HG03135 (cell line): ENCODE results near the gene TREX2.
"Not testable (repeated sequence)": the region's sequence is repeated elsewhere in the genome, so short reads cannot be mapped to it uniquely, and the experiment has no call there.

Source experiments
- ATAC-seq: cut with Tn5 transposase; IDR thresholded peaks from one replicate; pipeline ENCODE4 v1.9.1; 2021; ENCODE audit warnings: mild to moderate bottlenecking, moderate library complexity; ENCODE audit not compliant: unreplicated experiment

TREX2 gene

DNA sequence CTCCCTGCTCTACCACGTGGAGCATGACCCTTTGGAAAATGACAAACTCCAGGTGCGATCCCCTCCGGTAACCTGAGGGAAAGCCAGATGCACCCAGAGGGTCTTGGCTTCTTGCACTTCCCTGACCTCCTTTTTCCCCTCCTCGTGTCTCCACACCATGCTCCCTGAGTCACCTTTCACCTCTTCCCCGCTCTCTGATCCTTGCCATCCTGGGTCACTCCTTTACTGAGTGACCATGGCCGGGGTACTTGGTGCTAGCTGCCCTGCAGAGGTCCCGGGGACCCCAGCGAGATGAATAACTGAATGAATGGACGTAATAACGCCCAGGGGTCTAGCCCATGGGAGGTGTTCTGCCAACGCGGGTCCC, 35.0 kb downstream of the TREX2 start:
- no peak for ATAC-seq

DNA sequence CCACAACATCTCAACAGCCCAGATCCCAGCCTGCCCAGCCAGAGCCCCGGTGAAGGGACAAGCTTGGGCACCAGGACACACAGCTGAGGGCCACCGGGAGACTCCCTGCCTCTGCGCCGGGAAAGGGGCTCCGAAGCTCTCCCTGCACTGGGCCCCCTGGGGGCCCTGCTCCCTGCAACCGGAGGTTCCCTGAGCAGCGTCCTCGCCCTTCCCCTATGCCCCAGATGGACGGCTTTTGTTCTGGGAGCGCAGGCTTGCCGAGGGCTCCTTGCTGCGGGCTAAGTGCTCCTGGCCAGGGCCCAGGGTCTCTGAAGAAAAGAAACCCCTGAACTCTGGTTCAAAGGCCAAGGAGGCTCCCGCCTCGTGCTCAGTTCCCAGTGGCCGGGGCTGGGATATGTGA, 35.5 kb downstream of the TREX2 start:
- ATAC-seq = no peak

DNA sequence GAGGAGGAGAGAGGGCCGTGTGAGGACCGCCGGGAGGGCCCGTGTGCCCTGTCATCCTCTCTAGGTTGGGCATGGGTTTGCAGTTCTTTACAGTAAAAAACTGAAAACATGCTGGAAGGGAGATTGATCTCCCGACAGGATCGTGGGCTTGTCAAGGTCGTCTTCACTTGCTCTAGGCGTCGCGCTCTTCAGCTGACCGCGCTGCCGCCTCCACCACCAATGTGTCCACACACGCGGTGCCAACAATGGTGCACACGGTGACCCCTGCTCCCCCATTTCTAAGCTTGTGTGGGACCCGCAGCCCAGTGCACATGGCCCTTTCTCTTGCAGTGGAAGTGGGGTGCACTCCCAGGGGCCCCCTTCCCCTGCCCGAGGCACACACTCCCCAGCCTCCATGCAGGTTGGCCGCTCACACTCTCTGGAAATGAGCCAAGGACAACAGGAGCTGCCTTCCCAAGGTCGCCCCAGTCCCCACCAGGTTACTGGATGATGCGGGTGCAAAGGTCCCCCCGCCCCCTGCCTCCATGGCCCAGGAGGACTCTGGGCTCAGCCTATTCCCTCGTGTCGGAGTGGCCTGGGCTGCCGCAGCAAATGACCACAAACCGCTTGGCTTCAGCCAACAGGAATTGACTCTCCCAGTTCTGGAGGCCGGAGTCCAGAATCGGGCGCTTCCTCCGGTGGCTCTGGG, 36.3 kb downstream of the TREX2 start:
- ATAC-seq = no peak

DNA sequence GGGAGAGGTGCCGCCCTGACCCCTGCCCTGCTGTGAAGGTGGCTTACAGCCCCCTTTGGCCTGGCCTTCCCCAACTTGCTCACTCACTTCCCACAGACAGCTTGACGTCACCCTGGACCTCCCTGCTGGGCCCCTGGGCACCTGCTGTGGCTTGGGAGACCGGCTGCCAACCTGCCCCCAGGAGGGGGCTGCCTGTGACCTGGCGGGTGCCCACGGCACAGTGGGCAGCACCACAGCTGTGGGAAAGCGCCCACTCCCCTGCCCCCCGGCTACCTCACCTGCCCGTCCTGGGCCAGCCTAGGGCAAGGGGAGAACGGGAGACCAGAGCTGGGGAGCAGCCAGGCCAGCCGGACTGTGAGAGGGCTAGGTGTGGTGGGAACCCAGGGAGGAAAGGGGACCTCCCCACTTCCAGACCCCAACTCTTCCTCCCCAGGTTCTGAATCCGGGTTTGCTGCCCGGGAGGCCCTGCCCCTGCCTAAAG, 36.9 kb downstream of the TREX2 start:
- ATAC-seq = no peak

DNA sequence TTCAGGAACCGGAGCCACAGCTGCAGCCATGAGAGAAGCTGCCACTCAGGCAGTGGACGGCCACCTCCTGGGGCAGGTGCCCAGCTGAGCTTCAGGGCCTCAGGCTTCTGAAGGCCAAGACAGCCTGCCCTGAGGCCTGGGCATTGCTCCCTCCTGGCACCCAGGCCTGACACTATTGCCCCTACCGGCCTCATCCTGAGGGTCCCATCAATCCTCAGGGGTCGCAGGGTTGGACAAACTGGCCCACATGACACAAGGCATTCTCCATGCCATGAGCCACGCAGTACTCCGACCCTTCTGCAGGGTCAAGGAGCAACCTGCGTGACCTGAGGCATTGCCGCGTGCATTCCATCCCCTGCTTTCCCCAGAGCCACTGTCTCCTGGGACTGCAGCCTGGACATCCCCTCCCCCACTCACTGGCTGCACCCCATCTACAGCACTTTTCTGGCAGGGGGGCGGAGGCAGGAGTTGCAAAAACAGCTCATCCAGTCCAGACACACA, 37.6 kb downstream of the TREX2 start:
- ATAC-seq = no peak

DNA sequence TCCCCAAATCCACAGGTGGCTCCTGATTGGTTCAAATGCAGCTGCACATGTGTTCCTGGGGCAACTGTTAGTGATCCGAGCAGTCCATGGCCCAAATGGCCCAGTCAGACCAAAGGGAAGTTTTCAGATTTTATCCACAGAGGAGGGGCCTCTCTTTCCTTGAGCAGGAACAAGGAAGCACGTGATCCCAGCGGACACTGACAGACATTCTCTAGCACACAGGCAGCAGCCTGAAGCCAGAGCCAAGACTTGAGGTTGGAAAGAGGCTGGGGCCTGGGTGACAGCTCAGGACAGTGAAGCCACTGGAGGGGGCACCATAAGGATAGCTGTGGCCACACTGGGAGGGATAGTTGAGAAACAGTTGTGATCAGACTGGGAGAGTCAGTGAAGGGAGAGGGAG, 38.1 kb downstream of the TREX2 start:
- ATAC-seq = no peak

DNA sequence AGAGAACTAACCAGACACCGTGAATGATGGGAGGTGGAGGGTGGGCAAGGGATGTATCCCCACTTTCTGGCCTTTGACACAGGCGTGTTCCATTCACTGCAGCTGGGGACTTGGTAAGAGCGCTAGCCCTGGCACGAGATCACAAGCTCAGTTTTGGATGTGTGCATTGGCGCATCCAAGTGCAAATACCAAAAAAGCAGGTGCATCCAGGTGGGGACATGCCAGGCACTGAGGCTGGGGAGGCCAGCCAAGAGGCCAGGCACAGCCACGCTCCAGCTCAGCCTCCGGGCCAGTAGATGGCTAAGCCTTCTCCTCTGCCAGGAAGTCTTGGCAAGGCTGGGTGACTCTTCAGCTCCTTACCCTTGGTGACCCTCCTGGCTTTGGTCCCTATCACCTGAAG, 39.0 kb downstream of the TREX2 start:
- no peak for ATAC-seq

DNA sequence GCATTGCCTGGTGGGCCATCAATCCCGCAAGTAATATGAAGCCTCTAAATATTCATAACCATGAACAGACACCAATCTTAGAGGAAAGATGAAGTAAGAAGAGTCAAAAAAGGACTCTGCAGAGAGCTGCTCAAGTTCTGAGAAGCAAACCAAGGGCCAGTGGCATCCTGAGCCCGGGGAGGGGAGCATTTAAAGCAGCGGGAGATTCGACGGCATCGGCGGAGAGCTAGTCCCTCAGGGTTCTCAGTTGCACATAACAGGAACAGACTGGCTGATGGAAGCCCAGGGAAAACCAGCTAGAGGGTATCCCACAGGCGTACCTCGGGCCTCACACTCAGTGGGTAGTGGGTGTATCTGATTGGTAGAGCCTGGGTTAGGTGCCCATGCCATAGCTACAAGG, 39.8 kb downstream of the TREX2 start:
- no peak for ATAC-seq

DNA sequence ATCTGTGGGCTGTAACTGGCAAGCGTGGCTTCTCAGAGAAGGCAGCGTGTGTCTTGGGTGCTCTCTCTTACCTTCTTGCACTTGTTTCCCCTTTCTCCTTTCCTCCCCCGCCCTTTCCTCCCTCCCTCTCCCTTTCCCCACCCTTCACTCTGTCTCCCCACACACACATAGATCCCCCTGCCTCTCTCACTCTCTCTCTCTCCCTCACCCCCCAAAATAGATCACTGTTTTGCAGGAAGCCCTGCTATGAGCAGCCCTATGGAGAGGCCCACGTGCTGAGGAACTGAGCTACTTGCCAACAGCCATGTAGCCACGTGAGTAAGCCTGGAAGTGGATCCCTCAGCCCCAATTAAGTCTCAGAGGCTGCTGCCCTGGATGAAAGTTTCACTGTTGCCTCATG, 40.4 kb downstream of the TREX2 start:
- no peak for ATAC-seq

DNA sequence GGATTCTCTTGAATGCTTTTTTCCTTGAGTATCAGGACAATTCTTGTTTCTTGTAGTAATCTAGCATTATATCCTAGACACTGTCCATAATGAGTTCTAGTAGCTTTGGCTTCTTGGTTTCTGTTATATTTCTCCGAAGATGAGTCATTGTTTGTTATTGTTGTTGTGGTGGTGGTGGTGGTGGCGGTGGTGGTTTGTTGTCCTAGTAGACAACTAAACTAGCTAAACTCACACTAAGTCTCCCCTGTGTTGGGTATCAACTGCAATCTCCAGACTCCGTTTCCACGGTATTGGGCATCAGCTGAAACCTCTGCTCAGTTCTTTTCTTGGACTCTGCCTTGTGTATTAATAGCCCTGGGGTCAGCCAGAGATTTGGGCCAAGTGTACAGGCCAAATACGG, 41.5 kb downstream of the TREX2 start:
- not testable (repeated sequence) for ATAC-seq

DNA sequence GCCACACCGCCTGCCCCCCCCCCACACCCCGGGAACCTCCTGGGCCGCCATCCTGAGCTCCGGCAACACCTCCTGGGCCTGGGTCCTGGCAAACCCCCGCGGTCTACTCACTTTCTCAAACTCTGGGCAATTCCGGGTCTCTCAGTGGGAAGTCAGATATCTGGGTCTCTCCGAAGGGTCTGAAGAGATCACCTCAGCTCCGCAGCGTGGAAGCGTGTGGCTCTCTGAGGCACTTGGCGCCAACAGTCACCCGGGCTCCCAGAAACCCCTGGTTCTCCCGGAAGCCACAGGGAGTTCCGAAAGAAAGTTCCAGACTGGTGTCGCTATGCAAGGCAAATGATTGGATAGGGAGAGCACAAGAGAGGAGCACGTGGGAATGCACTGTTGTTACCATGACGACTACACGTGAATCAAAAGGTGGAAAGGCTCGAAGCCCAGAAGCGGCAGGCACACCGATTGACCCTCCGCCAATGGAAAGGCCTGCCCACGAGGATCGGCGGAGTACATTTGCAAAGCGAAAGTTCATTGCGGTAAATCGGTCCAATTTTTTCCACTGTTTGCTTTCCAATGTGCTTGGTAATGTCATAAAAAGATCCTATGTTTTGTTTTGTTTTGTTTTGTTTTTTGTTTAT, 44.6 kb downstream of the TREX2 start, which contains the start of gene PNMA6E:
Gene PNMA6E, minus strand, starts transcription at position 218 of the 632 bp plus-strand sequence. CDS start 2,501 bp downstream, outside the sequence.
- ATAC-seq = no peak

DNA sequence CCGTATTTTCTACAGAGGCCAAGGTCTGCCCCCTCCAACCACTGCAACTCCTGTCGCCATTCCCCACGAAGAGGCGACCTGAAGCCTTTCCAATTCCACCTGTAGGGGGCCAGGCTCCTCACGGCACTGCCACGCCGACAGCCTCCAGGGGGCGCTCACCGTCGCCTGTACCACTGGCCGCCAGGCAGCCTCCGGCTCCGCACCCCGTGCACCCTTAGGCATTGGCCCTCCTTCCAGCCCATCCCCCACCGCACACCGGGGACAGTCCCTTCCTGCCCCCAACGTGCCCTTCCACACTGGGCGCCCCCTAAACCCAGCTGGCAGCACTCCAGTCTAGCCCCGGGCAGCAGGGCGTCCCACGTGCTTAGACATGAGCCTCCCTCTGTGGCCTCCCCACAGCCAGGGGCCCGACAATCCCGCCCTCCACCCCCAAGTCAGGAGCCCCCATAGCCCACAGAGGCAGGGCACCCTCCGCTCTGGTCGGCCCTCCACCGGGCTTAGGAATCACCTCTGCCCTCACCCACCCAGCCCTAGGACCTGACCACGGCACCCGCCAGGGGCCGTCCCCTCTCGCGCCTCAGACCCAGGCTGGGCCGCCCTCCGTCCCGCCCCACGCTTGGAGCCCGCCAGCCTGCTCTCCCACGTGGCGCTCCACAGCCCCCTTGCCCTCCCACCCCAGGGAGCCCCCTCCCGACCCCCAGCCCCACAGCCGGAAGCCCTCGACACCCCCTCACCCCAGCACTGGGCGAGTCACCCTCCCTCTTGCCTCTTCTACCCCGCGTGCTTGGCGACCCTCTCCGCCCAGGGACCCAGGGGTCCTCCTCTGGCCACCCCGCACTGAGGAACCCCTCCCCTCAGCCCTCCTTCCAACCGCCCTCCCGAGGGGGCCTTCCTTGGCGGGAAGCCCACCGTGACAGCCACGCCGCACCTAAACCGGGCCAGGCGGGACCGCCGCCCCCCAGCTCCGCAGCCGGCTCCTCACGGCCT, 45.4 kb downstream of the TREX2 start:
- peak; percentile 58 for ATAC-seq

DNA sequence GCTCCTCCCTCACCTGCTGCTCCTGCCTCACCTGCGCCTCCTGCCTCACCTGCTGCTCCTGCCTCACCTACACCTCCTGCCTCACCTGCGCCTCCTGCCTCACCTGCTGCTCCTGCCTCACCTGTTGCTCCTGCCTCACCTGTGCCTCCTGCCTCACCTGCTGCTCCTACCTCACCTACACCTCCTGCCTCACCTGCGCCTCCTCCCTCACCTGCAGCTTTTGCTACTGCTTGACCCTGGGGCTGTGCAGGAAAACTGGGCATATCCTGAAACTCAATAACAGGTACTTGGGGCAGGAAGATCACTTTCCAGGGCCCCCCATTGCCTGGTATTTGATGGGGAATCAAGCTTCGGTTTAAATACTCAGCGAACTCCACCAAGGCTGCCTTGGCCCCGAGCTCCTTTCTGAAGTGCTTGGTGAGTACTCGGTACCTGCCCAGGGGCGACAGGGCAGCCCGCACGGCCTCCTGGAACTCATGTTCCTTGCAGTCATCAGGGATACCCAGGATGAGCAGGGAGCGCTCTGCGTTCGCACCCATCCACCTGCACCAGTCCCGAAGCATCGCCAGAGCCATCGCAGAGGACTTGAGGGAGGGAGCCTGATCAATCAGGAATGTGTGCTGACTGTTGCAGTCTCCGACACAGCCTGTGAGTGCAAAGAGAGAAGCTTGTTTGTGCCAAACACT, 47.4 kb downstream of the TREX2 start:
- no peak for ATAC-seq

DNA sequence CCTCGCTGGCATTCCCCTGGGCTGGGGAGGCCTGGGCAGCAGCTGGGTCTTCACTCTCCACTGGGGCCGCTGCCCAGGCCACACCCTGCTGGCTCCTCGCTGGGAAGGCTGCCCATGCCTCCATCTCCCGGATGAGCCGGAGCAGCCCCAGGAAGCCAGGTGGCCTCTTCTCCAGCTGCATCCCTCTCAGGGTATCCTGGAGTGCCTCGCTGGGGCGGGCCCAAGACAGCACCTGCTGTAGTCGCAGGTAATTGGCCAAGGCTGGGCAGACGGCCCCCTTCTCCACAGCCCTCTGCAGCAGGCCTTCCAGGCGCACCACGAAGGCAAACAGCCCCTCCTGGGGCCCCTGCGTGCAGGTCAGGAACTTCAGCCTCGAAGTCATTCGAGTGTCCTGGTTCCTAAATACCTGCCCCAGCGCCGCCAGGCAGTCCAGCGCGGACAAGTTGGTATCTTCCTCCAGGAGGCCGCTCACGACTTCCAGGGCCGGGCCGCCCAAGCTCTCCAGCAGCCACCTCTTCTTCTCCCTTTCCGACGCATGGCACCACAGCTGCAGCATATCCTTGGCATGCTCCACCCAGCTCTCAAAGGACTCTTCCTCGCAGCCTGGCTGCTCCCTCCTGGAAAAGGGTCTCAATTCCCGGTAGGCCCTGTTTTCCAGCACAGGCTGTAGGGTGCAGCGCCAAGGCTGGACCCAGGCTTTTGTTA, 48.4 kb downstream of the TREX2 start:
- no peak for ATAC-seq

DNA sequence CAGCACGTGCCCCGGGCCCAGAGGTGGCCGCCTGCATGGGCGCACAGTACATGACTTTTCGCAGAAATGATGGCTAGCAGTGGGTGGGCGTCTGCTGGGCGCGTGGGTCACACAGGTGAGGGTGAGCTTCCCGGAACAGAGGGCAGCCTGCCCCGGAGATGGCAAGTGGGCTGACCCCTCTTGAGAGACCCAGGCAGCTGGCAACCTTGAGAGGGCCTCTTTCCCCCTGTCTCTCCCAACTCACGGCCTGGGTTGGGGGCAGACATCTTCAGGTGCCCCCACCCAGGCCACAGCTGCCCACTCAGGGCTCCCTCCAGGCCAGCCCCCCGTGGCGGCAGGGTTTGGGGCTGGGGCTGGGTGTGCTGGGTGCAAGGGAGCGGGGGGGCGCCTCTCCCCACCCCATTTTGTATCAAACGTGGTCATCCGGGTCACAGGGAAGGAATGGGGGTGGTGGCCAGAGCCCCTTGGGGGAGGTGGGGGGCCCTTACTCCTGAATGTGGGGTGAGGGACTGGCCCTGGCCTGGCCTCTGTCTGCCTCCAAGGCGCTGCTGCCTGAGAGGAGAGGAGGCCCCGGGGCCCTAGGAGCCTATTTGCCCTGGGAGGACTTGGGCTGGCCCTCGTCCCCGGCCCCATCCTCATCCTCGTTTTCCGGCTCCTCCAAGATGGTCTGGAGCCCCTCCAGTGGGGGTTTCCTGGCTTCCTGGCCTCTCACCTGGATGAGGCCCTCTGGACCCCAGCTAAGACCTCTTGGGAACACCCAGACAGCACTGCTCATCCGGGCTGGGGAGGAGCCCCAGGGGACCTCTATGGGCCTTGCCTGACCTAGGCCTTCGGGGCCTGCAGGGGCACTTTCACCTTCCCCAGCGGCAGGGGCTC, 49.3 kb downstream of the TREX2 start:
- no peak for ATAC-seq

DNA sequence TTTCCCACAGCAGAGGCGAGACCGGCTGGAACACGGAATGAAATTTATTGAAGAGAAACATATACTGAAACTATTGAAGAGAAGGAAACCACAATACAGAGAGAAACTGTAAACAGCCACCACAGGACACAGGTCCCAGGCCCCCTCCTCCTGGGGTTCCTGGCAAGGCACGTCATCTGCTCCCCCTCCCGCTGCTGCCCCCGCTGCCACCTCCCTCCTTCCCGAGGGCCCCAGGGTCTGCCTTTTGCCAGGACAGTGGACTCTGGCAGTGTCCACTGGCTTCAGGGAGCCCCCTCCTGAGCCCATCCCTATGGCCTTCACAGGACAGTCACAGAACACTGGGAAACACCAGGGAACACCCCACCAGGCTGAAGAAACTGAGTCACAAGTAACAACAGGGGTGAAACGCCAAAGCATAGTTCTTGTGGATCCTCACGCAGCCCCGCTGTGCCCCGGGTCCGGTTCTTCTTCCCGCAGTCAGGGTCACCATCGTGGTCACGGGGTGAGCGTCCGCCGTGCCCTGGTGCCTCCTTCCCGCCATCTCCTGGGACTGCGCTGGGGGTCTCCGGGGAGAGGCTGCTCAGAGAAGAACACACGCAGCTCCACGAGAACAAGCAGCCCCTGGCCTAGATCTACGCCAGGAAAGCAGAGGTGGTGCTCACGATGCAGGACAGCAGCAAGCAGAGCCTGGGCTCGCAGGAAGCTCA, 50.1 kb downstream of the TREX2 start:
- no peak for ATAC-seq

DNA sequence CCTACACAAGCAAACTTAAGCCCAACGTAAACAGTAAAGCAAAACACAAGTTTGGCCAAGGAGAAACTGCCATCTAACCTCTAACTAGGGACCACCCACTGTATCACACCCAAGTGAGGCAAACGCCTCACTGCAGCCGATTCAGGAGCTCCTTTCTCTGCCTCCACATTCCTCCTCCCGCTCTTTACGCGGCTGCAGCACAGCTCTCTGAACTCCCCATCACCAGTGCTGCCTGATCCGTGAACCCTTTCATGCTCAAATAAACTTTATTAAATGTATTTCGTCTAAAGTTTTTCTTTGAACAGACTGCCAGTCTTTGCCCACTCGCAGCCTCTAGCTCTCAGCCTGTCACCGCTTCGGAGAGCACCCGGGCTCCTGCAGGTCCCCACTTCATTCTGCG, 51.2 kb downstream of the TREX2 start:
- ATAC-seq = no peak
